Upper lobe of left lung (tissue), 4 donors: ENCODE measurements around the gene JAK3.

Experiments used
- CTCF ChIP-seq, 6 experiments: fragments of 450-650 bp in 4 of 6; fragments of 200-600 bp in 2 of 6; sonication (generic) in 2 of 6; IDR thresholded peaks; one replicate each; pipeline ENCODE4 v1.5.1; 2016 to 2019; ENCODE audit warnings: antibody characterized with exemption in 6 of 6
- EP300 ChIP-seq, 4 donors: sonication (generic); formaldehyde crosslinking; IDR thresholded peaks; one replicate each; pipeline ENCODE4 v1.5.1; 2017; ENCODE audit warnings: antibody characterized with exemption in 4 of 4, control low read depth in 2 of 4
- POLR2A ChIP-seq, 4 donors: fragments of 450-650 bp; IDR thresholded peaks; one replicate each; pipeline ENCODE4 v1.5.1; 2016 to 2017; ENCODE audit warnings: antibody characterized with exemption in 4 of 4, mild to moderate bottlenecking in 2 of 4

DNA sequence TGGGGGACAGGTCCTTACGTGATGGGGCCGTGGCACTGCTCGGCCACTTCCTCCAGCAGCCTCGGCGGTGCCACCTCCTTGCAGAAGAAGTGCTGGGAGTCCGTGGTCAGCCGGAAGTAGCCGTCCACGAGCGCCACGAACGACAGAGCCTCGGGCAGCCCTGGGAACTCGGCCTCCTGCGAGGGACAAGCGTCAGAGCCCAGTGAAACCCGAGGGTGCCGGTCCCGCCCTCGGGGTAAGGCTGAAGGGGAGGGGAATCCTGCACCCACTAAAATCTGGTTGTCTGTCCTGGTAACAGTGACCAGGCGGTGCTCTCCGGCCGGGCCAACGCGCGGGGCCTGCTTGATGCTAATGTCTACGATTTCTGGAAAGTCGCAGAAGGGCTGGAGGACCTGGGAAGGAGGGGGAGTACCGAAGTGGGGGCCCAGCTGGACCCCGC is 6.4 kb downstream of the JAK3 start:
- no peak for TF ChIP-seq CTCF (IDR thresholded peaks at IDR 0.05)
- TF ChIP-seq POLR2A (IDR thresholded peaks at IDR 0.05) = no peak
- no peak for TF ChIP-seq EP300 (IDR thresholded peaks at IDR 0.05)
